NCI-H146 treated with DMSO at 0.1 percent for 48 hours (cell line): ENCODE measurements around the gene TELO2.

ENCODE experiments used
- DNase-seq: peaks from one replicate; lab custom pipeline; 2025; ENCODE audit not compliant: unreplicated experiment; lab: John Stamatoyannopoulos, UW

TELO2 gene

DNA sequence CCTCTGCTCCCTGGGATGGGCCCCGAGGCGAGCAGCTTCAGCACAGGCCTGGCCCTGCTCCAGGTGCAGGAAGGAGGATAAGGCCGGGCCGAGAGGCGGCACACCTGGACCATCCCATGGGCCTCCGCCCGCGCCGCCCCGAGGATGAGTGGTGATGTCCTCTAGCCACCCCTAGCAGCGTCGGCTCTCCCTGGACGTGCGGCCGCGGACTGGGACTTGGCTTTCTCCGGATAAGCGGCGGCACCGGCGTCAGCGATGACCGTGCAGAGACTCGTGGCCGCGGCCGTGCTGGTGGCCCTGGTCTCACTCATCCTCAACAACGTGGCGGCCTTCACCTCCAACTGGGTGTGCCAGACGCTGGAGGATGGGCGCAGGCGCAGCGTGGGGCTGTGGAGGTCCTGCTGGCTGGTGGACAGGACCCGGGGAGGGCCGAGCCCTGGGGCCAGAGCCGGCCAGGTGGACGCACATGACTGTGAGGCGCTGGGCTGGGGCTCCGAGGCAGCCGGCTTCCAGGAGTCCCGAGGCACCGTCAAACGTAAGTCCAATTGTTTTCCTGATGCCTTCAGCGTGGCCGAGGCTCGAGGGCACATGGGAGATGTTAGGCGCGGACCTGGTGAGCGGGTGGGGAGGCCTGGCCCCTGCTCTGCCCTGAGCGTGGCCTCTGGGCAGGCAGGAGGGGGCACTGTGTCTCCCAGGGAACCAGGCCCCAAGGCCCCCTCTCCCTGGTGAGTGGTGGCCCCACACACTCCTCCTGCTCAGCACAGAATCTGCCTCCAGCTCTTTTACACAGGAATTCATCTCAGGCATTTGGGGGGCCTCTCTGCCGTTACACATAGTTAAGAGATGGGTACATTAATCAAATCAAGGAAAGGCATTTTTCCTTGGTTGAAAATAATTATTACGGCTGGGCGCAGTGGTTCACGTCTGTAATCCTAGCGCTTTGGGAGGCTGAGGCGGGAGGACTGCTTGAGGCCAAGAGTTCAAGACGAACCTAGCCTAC lies 41.2 kb downstream of the TELO2 start:
- DNase-seq = no peak

DNA sequence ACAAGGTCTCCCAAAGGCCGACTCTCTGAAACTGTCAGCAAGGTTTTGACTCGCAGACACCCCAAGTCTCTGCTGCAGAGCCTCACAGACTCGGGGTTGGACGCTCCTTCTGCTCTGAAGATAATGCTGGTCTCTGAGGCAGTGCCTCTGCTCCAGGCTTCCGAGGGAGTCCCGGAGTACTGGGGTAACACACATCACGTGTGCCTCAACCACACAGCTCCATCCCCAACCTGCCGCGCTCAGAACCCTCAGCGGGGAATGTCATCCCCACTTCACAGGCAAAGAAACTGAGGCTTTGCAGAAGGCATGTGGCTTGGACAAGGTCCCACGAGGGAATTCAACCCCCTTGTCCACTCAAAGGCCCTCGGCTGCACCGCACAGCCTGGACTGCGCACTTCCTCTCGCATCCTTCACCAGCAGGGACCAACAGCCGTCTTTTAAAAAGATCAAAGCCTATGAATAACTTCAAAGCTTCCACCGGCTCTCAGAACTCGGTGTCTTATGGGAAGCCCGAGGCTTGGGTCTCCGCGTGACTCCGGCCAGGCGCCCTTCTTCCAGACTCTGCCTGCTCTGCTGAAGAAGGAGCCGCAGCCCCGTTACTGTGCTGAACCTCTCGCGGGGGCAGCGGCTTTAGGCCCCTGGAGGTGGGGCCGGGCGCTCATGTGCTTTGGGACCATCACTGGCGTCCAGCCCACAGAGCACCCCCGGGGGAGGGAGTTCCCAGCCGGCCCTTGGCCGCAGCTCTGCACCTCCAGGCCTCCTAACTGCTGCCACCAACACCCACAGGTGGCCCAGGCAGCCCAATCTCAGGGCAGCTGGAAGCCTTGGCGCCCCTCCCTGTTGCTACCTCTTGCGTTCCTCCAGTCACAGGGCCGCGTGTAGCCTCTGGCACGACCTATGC lies 42.5 kb downstream of the TELO2 start:
- no peak for DNase-seq

DNA sequence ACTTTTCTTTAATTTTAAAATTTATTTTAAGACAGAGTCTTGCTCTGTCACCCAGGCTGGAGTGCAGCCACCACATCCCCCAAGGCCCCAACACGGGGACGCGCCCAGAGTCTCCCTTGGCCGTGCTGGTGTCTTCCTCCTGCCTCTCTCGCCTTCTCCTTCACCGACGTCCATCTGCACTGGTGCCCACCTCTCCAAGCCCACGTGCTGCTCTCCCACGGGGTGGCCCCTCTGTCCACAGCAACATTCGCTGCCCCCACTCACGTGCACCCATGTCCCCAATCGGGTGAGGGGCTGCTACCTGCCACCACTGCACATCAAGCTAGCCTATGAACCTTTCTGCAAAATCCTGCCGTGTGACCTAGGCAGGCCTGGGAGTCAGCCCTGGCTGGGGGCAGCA lies 43.4 kb downstream of the TELO2 start:
- DNase-seq = no peak

DNA sequence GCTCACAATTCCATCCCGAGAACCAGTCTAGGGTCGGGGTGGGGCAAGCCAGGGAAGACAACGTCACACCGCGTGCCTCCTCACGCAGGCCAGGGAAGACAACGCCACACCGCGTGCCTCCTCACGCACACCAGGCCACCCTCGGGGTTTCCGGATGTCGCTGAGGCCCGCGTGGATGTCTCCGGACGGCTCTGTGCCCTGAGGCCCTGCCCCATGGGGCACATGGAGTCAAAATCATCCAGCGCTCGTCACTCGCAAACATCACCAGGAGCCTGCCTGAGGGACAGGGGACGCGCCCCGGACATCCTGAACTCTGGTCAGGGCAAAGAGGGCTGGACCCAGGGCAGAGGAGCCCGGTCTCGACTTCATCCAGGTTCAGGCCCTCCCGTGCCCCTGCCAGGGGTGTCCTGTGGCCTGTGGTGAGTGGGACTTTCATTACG lies 44.0 kb downstream of the TELO2 start:
- no peak for DNase-seq

DNA sequence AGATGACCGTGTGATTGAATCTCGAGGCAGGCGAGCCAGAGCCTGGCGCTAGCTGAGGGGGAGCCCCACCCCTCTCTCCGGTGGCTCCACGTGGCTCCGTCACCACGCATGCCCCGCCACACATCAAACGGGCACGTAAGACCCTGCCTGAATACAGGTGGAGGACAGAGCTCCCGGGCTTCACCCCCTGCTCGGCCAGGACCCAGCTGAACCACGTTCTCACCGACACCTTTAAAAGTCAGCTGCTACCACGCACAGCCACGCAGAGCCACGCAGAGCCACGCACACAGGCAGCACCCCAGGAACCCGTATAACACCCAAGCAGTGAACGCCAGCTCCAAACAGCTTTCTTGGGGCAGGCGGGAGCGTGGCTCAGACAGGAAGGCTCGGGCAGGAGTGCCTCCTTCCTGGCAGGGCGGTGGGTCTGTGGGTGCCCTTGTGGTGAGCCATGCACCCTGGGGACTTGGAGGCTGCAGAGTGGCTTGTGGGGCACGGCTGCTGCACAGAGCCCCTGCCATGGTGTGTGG lies 44.7 kb downstream of the TELO2 start:
- DNase-seq = no peak

DNA sequence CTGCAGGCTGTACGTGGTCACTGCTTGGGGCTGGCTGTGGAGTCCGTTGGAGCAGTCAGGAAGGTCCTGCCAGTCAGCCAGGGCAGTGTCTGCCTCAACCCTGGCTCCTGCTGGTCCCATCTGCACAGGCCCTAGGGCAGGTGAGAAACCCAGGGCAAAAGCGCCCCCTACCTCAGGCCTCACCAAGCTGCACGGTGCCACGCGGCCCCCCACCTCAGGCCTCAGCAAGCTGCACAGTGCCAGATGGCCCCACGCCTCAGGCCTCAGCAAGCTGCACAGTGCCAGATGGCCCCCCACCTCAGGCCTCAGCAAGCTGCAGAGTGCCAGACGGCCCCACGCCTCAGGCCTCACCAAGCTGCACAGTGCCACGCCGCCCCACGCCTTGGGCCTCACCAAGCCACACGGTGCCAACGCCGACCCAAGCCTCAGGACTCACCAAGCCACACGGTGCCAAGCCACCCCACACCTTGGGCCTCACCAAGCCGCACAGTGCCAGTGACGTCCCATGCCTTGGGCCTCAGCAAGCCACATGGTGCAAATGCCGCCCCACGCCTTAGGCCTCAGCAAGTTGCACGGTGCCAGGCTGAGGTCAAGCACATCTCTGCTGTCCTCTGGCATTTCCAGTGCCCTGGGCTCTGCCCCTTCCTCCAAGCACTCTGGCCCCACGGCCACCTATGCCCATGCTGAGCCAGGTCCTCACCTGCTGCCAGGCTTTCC lies 45.8 kb downstream of the TELO2 start:
- DNase-seq = no peak

DNA sequence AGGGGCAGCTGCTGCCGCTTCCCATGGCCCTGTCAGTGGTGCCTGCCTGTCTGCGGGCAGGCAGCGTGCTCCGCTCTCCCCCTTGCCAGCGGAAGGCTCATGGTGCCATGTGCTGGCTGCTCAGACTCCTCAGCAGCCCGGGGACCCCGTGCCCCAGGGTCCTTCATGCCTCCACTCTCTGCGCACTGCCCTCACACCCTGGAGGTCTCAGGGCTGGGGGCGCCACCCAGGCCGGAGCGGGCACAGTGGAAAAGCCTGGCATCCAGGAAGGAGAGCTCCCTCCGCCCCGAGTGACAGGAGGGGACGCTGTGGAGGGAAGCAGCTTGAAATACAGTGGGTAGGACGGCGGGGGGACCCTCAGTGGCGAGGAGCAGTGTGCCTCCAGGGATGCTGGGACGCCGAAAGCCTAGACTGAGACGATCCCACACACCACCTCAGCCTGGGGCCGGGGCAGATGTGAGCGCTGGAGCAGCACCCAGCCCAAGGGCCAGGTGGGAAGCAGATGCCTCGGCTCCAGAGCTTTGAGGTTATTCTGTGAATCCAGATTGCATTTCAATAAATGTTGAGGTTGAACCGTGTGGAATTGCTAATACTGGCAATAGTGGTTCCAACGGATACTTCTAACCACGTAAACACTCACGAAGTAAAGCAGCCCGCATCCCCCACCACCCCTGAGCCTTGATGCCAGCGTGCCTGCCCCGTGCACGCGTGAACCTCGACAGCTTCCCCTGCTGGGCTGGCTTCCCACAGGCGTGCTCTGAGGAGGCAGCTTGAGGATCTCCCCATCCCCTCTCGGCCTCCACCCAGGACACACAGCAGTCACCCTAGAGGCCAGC lies 46.8 kb downstream of the TELO2 start:
- no peak for DNase-seq

DNA sequence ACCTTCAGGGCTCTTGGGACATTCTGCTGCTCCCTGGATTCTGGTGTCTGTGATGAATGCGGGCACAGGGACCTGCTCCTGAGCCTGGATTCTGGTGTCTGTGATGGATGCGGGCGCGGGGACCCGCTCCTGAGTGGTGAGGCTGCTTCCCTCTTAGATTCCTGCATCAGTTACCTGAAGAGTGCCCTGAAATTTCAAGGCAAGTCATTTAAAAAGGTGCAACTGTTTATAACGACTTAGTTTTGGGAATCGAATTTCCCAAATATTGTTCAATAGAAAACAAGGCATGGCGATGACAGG lies 47.3 kb downstream of the TELO2 start:
- DNase-seq = no peak

DNA sequence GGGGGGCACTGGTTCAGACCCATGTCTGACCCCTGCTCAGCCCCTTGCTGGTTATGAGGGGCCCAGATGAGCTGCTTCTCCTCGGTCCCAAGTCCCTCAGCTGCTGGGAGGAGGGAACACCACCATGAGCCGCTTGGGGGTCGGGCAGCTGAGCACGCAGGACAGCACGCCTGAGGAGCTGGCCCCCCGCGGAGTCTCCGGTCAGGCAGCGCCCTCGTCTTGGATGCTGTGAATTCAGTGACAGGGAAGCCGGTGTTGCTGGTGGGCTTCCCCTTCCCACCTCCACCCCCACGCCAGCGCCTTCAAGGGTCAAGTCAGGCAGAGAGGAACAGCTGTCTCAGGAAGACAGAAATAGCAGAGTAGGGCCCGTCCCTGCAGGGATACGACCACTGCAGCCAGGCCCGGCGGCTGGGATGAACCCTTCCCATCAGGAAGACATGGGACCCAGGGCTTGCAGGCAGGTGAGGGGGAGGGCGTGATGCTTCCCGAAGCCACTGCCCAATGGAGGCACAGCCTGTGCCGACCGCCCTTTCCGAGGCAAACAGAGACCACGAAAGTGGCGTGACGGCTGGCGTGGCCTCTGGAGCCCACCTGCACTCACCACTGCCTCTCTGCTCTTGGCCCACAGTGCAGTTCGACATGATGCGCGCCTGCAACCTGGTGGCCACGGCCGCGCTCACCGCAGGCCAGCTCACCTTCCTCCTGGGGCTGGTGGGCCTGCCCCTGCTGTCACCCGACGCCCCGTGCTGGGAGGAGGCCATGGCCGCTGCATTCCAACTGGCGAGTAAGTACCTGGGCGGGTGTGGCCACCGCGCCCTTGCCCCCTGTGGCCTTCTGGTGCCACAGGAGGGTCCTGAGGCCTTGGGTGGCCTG lies 48.4 kb downstream of the TELO2 start:
- DNase-seq = no peak

DNA sequence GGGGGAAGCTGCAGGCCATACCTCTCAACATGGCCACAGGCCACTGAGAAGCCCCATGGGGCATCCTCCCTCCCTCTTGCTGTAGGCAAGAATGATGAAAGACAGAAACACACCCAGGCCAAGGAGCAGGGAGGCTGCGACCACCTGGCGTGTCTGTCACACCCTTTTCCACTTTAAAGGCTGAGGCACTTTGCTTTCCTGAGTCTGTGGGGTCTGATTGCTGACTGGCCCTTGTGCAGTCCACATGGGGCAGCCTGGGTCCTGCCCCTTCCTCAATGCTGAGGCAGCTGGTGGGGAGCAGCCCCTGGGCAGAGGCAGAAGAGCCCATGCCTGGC lies 49.0 kb downstream of the TELO2 start:
- no peak for DNase-seq

DNA sequence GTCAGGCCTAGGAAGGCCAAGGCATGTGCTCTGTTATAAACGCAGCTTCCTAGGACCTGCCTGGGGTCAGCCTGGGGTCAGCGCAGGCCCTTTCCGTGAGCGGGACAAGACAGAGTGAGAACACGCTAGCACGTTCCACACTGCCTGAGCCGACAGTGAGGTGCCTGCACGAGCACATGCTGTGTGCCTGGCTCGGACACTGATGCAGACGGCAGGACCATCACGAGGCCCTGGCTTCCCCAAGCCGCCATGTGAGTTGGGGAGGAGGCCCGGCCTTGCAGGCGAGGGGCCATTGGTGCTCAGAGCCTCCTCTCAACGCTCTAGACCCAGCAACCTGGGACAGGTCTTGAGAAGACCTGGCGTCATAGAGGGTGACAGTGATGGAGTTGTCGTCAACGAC lies 49.4 kb downstream of the TELO2 start:
- DNase-seq = no peak

DNA sequence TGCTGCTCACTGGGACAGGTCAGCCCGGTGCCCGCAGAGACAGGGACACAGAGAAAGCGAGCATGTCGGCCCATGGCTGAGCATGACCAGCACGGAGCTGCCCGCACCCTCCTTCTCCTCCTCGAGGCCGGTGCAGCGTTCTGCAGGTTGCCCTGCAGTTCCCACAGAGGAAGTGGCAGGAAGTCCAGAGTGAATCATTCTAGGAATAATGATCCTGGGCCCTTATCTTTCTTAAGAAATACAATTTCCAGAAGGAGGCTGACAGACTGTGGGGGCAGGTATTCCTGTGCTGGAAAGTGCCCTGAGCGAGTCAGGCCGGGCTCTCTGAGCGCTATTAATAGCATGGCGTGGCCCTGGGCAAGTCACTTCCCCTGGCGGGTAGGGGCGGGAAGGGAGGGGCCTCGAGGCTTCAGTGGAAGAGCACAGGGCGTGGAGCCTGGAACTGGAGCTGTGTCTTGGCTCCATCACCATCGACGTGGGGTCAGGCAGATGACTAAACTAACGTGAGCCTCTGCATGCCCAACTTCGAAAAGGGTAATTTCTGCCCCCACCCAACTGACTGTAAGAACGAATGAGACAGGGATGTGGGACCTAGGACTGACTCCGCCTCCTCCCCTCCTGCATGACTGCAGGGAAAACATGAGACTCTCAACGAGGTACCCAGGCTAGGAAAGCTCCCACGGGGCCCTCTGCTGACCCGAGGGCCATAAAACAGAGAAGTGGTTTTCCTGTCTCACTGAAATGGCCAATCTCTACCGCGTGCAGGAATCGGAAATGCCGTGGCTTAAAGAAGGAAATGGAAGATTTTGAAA lies 50.1 kb downstream of the TELO2 start:
- DNase-seq = no peak

DNA sequence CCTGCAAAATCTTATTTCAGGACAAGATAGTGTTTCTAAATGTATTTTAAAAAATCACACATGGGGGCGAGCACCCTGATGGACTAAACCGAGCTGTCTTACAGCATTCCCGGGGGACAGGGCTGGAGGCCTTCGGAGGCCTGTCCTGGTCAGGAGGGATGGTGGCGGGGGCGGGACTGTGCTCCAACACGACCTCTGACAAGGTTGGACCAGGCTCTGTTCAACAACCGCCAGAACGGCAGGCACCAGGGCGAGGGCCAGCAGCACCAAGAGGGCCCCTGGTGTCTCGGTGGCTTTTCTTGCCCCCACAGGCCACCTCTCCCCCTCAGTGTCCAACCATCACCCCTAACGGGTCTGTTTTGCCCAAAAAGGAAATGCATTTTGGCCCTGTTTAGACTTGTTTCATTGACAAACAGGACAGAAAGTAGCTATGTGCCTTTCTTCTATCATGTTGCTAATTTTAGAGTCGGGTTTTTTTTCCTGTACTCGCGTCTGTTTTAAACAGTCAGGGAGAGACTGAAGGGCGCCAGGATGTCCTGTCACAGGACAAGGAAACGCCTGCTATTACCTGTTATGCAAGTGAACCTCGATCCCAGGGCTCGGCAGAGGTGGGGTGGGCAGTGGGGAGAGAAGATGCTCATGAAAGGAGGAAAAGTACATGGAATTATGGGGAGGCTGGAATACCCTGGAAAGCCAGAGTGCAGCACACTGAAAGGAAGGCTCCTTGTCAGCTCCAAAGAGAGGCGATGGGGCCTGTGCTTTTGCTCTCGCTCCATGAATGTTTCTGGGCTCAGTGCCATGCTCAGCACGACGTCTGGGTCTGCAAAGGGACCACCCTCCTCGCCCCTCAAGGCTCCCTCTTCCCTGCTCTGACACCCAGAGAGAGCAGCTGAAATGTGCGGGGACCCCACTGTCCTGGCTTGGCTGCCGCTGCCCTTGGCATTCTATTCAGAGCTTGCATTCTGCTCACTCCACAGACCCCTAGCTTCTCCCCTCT lies 52.2 kb downstream of the TELO2 start:
- no peak for DNase-seq

DNA sequence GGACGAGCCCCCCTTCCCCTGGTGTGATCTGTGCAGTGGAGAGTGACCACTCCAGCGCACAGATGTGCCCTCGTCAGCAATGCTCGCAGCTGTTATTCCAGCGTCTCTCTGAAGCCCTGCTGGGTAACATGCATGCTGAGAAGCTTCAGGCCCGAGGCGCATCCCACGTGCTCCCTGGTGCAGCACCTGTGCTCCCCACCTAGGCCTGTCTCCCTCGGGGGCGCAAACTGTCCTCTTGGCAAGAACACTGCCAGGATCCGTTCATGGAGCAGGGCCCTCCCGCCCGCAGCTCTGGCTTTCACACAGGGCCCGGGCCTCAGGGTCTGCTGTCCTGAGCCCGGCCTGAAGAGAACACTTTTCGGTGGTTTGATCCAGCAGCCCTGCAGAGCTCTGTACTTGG lies 53.3 kb downstream of the TELO2 start:
- no peak for DNase-seq

DNA sequence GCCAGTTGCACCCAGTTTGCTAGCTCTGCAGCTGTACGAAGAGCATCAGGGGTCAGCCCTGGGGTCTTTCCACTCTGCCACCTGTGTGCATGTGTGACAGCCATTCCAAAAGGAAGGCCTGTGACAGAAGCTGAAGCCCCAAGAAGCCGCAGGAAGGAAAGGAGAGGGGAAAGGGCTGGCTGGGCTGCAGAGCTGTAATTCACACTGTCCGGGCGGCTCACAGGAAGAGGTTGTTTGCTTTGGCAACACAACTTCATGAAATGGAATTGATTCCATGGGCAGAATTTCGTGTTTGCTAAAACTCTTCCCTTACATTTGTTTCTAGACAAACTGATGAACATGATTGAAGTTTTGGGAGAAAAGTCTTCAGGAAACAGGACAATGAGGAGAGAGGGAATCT lies 55.1 kb downstream of the TELO2 start:
- DNase-seq = no peak

DNA sequence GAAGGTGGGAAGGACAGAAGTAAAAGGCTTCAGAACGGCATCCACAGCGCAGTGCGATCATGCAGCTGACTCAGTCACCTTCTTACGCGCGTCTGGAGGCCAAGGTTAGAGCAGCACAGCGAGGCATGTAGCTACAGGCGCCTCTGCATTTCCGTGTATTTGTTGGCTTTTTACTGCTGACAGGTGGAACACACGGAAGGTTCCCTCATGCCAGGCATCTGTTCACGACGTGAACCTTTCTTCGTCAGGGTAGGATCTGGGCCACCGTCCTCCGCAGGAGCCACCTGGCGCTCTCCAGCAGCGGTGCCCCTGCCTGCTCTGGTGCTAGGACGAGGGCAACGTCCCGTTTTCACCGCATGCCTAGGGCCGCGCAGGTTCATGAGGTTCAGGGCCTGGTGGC lies 55.6 kb downstream of the TELO2 start:
- DNase-seq = no peak

DNA sequence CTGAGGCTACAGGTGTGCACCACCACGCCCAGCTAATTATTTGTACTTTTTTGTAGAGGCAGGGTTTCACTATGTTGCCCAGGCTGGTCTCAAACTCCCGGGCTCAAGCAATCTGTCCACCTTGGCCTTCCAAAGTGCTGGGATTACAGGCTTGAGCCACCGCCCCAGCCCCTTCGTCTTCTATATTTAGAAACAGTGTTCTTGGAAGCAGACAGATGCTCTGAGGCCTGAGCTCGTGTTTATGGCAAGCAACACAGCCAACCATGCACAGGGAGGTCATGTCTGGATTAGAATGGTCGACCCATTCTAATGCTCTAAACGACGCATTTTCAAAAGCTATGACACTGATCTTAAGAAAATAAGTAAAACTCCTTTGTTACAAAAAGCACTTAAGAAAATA lies 56.9 kb downstream of the TELO2 start:
- DNase-seq = no peak
